ENCODE data around the gene FBXO45. TPM values are rescaled to one million over a fixed set of nuclear protein-coding genes. Genes with fewer than 3 reads are reported as not detected.

FBXO45 gene
- total and polyA plus RNA-seq, 10 of the 15 experiments (the other 5 are each of a cell fraction or from before 2014, with no cell fraction given): 4.0 to 17.3 (median 11.8) TPM

- TF ChIP-seq E4F1 (IDR thresholded peaks at IDR 0.05; ENCODE audit: borderline replicate concordance, partially characterized antibody) (no peak), SPI1 (IDR thresholded peaks at IDR 0.05; ENCODE audit: borderline replicate concordance, insufficient read depth, low read depth, low read length) (no peak), RCOR1 (conservative IDR thresholded peaks at IDR 0.05; ENCODE audit: low read depth, low read length) (no peak), YY1 (IDR thresholded peaks at IDR 0.05; ENCODE audit: low read depth, low read length) (no peak), POLR2A (IDR thresholded peaks at IDR 0.05; ENCODE audit: low read depth, low read length) (no peak), BHLHE40 (IDR thresholded peaks at IDR 0.05; ENCODE audit: borderline replicate concordance in 1 of 2, low read depth in 2 of 2, low read length in 1 of 2) (no peak)
Measured at GRCh38 chr3:196533260-196533681, 35.2 kb upstream of the FBXO45 start (continued).

- POLR2A ChIA-PET: no interaction called here
- CTCF ChIA-PET: interaction anchor here (0.8 to 2.2 kb wide), 11 partner anchors 10 to 411 kb away, joined by 3 to 8 read pairs (median 4); partner anchors contain the start of gene FBXO45
- SMC1A ChIA-PET (ENCODE audit: uncharacterized antibody, unreplicated experiment): interaction anchor here (0.6 to 1.5 kb wide), 3 partner anchors 14 to 72 kb away, joined by 3 read pairs; no protein-coding TSS in a partner anchor
- no TSS peak for BruUV-seq (replicated peaks)
- Histone ChIP-seq H3K4me3 (no peak overlapping the region), H3K4me1 (ENCODE audit: control insufficient read depth, insufficient read depth, low read length) (no peaks in the 10 kb centered on the region), H3K9me3 (replicated peaks; ENCODE audit: control insufficient read depth, insufficient read depth, low read length) (no peaks in the 10 kb centered on the region), H3K79me2 (ENCODE audit: control insufficient read depth, insufficient read depth, low read length) (no peaks in the 10 kb centered on the region), H3K27ac (ENCODE audit: control insufficient read depth, insufficient read depth) (no peak overlapping the region), H3K4me2 (ENCODE audit: control insufficient read depth, insufficient read depth) (no peak overlapping the region), H4K20me1 (ENCODE audit: control insufficient read depth, insufficient read depth) (no peaks in the 10 kb centered on the region), H2AFZ (ENCODE audit: control insufficient read depth, low read depth, low read length) (no peak overlapping the region), H3K36me3 (ENCODE audit: control insufficient read depth in 2 of 2, insufficient read depth in 2 of 2, low read length in 1 of 2) (no peaks in the 10 kb centered on the region), H3K27me3 (replicated peaks in 1 of 2; ENCODE audit: control insufficient read depth in 2 of 2, insufficient read depth in 2 of 2, low read length in 1 of 2) (no peaks in the 10 kb centered on the region), H3K9ac (ENCODE audit: control insufficient read depth, insufficient read depth, low read length) (no peak overlapping the region)
- FAIRE-seq (peak; percentile 79), DNase-seq (ENCODE audit: low read depth, low spot score) (no peak), ATAC-seq (peak; percentile 31; the same call in 1 of the 3 replicates)
- intact Hi-C loops (cut with micrococcal nuclease; ENCODE audit: unreplicated experiment): loop anchor here (2.0 kb wide), 1 partner anchor 147 kb away; no protein-coding TSS in a partner anchor
- RAD21 ChIA-PET (ENCODE audit: unreplicated experiment): interaction anchor here (1.3 kb wide), 1 partner anchor 306 kb away, joined by 3 read pairs; no protein-coding TSS in a partner anchor
- 32% methylated on average over 18 of the region's 18 CpGs for WGBS (ENCODE audit: insufficient coverage, insufficient replicate concordance, low lambda C conversion rate, missing lambda C conversion rate)
- in situ Hi-C loops (cut with MboI): no loop called here
- TF ChIP-seq SMC3 (IDR thresholded peaks at IDR 0.05; ENCODE audit: borderline replicate concordance, low read length): peak; percentile 42; the same call in 1 of the 2 replicates
- no peak for TF ChIP-seq STAT3 (IDR thresholded peaks at IDR 0.05; ENCODE audit: low read depth, low read length)
- TF ChIP-seq CTCF (IDR thresholded peaks at IDR 0.05 in 2 of 3, conservative IDR thresholded peaks at IDR 0.05 in 1 of 3; ENCODE audit: control insufficient read depth in 2 of 3, extremely low read depth in 1 of 3, insufficient read depth in 1 of 3, low read depth in 3 of 3, low read length in 3 of 3): peak; percentile 60 to 65 (median 63)
- TF ChIP-seq, protein P1, sequence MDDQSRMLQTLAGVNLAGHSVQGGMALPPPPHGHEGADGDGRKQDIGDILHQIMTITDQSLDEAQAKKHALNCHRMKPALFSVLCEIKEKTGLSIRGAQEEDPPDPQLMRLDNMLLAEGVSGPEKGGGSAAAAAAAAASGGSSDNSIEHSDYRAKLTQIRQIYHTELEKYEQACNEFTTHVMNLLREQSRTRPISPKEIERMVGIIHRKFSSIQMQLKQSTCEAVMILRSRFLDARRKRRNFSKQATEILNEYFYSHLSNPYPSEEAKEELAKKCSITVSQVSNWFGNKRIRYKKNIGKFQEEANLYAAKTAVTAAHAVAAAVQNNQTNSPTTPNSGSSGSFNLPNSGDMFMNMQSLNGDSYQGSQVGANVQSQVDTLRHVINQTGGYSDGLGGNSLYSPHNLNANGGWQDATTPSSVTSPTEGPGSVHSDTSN (IDR thresholded peaks at IDR 0.05; ENCODE audit: insufficient replicate concordance, low read depth, low read length): peak; percentile 71
- TF ChIP-seq PKNOX1 (IDR thresholded peaks at IDR 0.05): peak; percentile 87
Measured at GRCh38 chr3:196537319-196537984, 31.0 kb upstream of the FBXO45 start.
